Muscle of leg (tissue), 11 donors: ENCODE data around the gene PGBD1. TPM values are rescaled to one million over a fixed set of nuclear protein-coding genes. Genes with fewer than 3 reads are reported as not detected.
"Not testable (repeated sequence)": the region's sequence is repeated elsewhere in the genome, so short reads cannot be mapped to it uniquely, and the experiment has no call there.

Experiments used
- DNase-seq: peaks from one replicate; pipeline ENCODE4 v3.0.0; 2013
- H3K27ac ChIP-seq: one replicate; pipeline ENCODE4 v1.5.1; 2013; ENCODE audit warnings: mild to moderate bottlenecking, low read length, control low read depth
- H3K27me3 ChIP-seq: one replicate; pipeline ENCODE4 v1.6.1; 2013; ENCODE audit warnings: low read length; ENCODE audit not compliant: control insufficient read depth, insufficient read depth
- H3K36me3 ChIP-seq: one replicate; pipeline ENCODE4 v1.6.1; 2013; ENCODE audit warnings: low read length; ENCODE audit not compliant: control insufficient read depth, insufficient read depth
- H3K4me1 ChIP-seq: one replicate; pipeline ENCODE4 v1.6.1; 2013; ENCODE audit warnings: low read length; ENCODE audit not compliant: control insufficient read depth, insufficient read depth
- H3K4me3 ChIP-seq: one replicate; pipeline ENCODE4 v1.5.1; 2013; ENCODE audit warnings: low read length, control low read depth
- H3K9me3 ChIP-seq: replicated peaks from 2 replicates; pipeline ENCODE4 v1.6.1; 2013; ENCODE audit warnings: low read depth, low read length; ENCODE audit not compliant: control insufficient read depth
- WGBS: methylation state at CpG from one replicate; pipeline ENCODE4 v1.1.5; 2013; ENCODE audit warnings: missing lambda C conversion rate; ENCODE audit not compliant: insufficient coverage; 5-methylcytosine and 5-hydroxymethylcytosine counted together
- polyA plus RNA-seq, 8 donors: library from polyadenylated mRNA; unstranded; fragments of 120-200 nt; gene quantifications; one replicate each; pipeline versions ENCODE4 v1.2.1 to v1.2.3, GENCODE V29; 2013; ENCODE audit warnings: inconsistent platforms in 1 of 8, low replicate concordance in 1 of 8; ENCODE audit not compliant: insufficient read length in 8 of 8, insufficient read depth in 1 of 8
- total RNA-seq: library from RNA; stranded (reverse); fragments of 120-200 nt; gene quantifications from one replicate; pipeline ENCODE4 v1.2.4, GENCODE V29; 2013

The PGBD1 gene
- total and polyA plus RNA-seq, 9 donors: 5.9 to 7.4 (median 6.2) TPM

GRCh38 chr6:28311139-28311823 lies 29.9 kb downstream of the PGBD1 start:
- no peaks in the 10 kb centered on the region for H3K9me3 ChIP-seq
- H3K36me3 ChIP-seq: no peaks in the 10 kb centered on the region
- no peak overlapping the region for H3K4me3 ChIP-seq
- DNase-seq: no peak
- no peaks in the 10 kb centered on the region for H3K27me3 ChIP-seq
- 75% methylated on average over 6 of the region's 9 CpGs for WGBS
- no peak overlapping the region for H3K27ac ChIP-seq
- H3K4me1 ChIP-seq: no peaks in the 10 kb centered on the region

- H3K27me3 ChIP-seq: no peaks in the 10 kb centered on the region
- no peaks in the 10 kb centered on the region for H3K36me3 ChIP-seq
- WGBS: 86% methylated on average over 21 of the region's 23 CpGs
- no peaks in the 10 kb centered on the region for H3K9me3 ChIP-seq
- H3K4me1 ChIP-seq: no peaks in the 10 kb centered on the region
- no peak overlapping the region for H3K27ac ChIP-seq
- no peak for DNase-seq
- H3K4me3 ChIP-seq: no peak overlapping the region
Measured at GRCh38 chr6:28312939-28313338, 31.6 kb downstream of the PGBD1 start.

- no peak overlapping the region for H3K4me3 ChIP-seq
- no peak overlapping the region for H3K27ac ChIP-seq
- no peaks in the 10 kb centered on the region for H3K36me3 ChIP-seq
- no peaks in the 10 kb centered on the region for H3K9me3 ChIP-seq
- DNase-seq: no peak
- H3K27me3 ChIP-seq: no peaks in the 10 kb centered on the region
- WGBS: 92% methylated on average over 2 of the region's 3 CpGs
- no peaks in the 10 kb centered on the region for H3K4me1 ChIP-seq
Measured at GRCh38 chr6:28315628-28316027, 34.3 kb downstream of the PGBD1 start.

GRCh38 chr6:28317866-28318265 lies 36.5 kb downstream of the PGBD1 start:
- not testable (repeated sequence) for H3K27me3 ChIP-seq, DNase-seq, H3K36me3 ChIP-seq, H3K4me3 ChIP-seq, H3K9me3 ChIP-seq, H3K27ac ChIP-seq, H3K4me1 ChIP-seq
- WGBS: 96% methylated on average over 4 of the region's 8 CpGs

- H3K9me3 ChIP-seq: peaks cover 20% of the 10 kb centered on the region
- H3K4me3 ChIP-seq: no peak overlapping the region
- WGBS: 89% methylated on average over 3 of the region's 3 CpGs
Measured at GRCh38 chr6:28322661-28323060, 41.3 kb downstream of the PGBD1 start.

GRCh38 chr6:28323813-28324424 lies 42.5 kb downstream of the PGBD1 start:
- WGBS: 100% methylated on average over 1 of the region's 1 CpG
- peaks cover 22% of the 10 kb centered on the region for H3K36me3 ChIP-seq
- no peak overlapping the region for H3K4me3 ChIP-seq

More at GRCh38 chr6:28322661-28323060, 41.3 kb downstream of the PGBD1 start:
- DNase-seq: no peak
- H3K4me1 ChIP-seq: no peaks in the 10 kb centered on the region
- no peaks in the 10 kb centered on the region for H3K27me3 ChIP-seq
- no peak overlapping the region for H3K27ac ChIP-seq
- peaks cover 20% of the 10 kb centered on the region for H3K36me3 ChIP-seq

GRCh38 chr6:28326371-28326948 lies 45.1 kb downstream of the PGBD1 start:
- peaks cover 28% of the 10 kb centered on the region for H3K36me3 ChIP-seq
- WGBS: 97% methylated on average over 6 of the region's 7 CpGs
- no peaks in the 10 kb centered on the region for H3K4me1 ChIP-seq
- H3K4me3 ChIP-seq: no peak overlapping the region
- H3K27me3 ChIP-seq: no peaks in the 10 kb centered on the region
- peaks cover 28% of the 10 kb centered on the region for H3K9me3 ChIP-seq
- no peak overlapping the region for H3K27ac ChIP-seq
- DNase-seq: no peak

More at GRCh38 chr6:28323813-28324424, 42.5 kb downstream of the PGBD1 start:
- Histone ChIP-seq H3K27ac (no peak overlapping the region), H3K4me1 (no peaks in the 10 kb centered on the region), H3K27me3 (no peaks in the 10 kb centered on the region), H3K9me3 (peaks cover 23% of the 10 kb centered on the region)
- no peak for DNase-seq

- Histone ChIP-seq H3K9me3 (peaks cover 28% of the 10 kb centered on the region), H3K4me1 (peaks cover 2% of the 10 kb centered on the region), H3K4me3 (no peak overlapping the region), H3K36me3 (peaks cover 25% of the 10 kb centered on the region), H3K27me3 (no peaks in the 10 kb centered on the region), H3K27ac (no peak overlapping the region)
- no CpG with 5 or more reads among the region's 1 CpG for WGBS
- DNase-seq: no peak
Measured at GRCh38 chr6:28330041-28330440, 48.7 kb downstream of the PGBD1 start.

GRCh38 chr6:28333047-28333446 lies 51.7 kb downstream of the PGBD1 start:
- no peak overlapping the region for H3K27ac ChIP-seq
- peaks cover 7% of the 10 kb centered on the region for H3K9me3 ChIP-seq
- no peak for DNase-seq
- H3K36me3 ChIP-seq: peaks cover 8% of the 10 kb centered on the region
- no CpG with 5 or more reads among the region's 2 CpGs for WGBS
- H3K27me3 ChIP-seq: no peaks in the 10 kb centered on the region
- H3K4me1 ChIP-seq: peaks cover 7% of the 10 kb centered on the region
- H3K4me3 ChIP-seq: no peak overlapping the region

- H3K36me3 ChIP-seq: peaks cover 8% of the 10 kb centered on the region
- no peak overlapping the region for H3K4me3 ChIP-seq
- WGBS: 69% methylated on average over 1 of the region's 1 CpG
- peaks cover 7% of the 10 kb centered on the region for H3K4me1 ChIP-seq
- no peak overlapping the region for H3K27ac ChIP-seq
- H3K9me3 ChIP-seq: peaks cover 7% of the 10 kb centered on the region
- DNase-seq: no peak
- H3K27me3 ChIP-seq: no peaks in the 10 kb centered on the region
Measured at GRCh38 chr6:28333599-28334018, 52.2 kb downstream of the PGBD1 start.
